Measurements from ENCODE around the gene FFAR4. TPM values are rescaled to one million over a fixed set of nuclear protein-coding genes. Genes with fewer than 3 reads are reported as not detected.

FFAR4 gene
- total and polyA plus RNA-seq, 2 donors (not counting 3 experiments of a cell fraction or from before 2014, with no cell fraction given) = not detected

GRCh38 chr10:93553482-93554315, 12.8 kb upstream of the FFAR4 start:
- Histone ChIP-seq H2AFZ (ENCODE audit: low read depth, low read length) (no peak overlapping the region), H3K79me2 (ENCODE audit: control insufficient read depth, insufficient read depth, low read length) (no peaks in the 10 kb centered on the region), H3K27ac (ENCODE audit: insufficient read depth, low read depth, low read length) (no peak overlapping the region), H3K27me3 (ENCODE audit: control insufficient read depth in 2 of 2, insufficient read depth in 2 of 2, low read length in 2 of 2) (no peaks in the 10 kb centered on the region), H3K36me3 (ENCODE audit: control insufficient read depth in 2 of 2, extremely low read depth in 1 of 2, insufficient read depth in 2 of 2, low read length in 2 of 2) (no peaks in the 10 kb centered on the region), H3K9me3 (replicated peaks; ENCODE audit: control insufficient read depth, insufficient read depth, low read length) (no peaks in the 10 kb centered on the region), H3K9me1 (replicated peaks; ENCODE audit: control insufficient read depth, extremely low read depth, insufficient read depth, low read length) (no peaks in the 10 kb centered on the region), H4K20me1 (replicated peaks; ENCODE audit: control insufficient read depth, extremely low read depth, insufficient read depth, low read length) (no peaks in the 10 kb centered on the region), H3K4me2 (ENCODE audit: insufficient read depth, low read length) (no peak overlapping the region), H3K9ac (replicated peaks; ENCODE audit: extremely low read depth, insufficient read depth, low read length) (no peak overlapping the region), H3K4me1 (ENCODE audit: control insufficient read depth, extremely low read depth, insufficient read depth, low read length) (peaks cover 11% of the 10 kb centered on the region), H3K4me3 (replicated peaks in 1 of 3; ENCODE audit: insufficient read depth in 1 of 3, low read depth in 1 of 3, low read length in 3 of 3) (no peak overlapping the region)
- ChIA-PET CTCF (interaction anchor here (0.7 to 6.0 kb wide), 11 partner anchors 11 to 305 kb away, joined by 3 to 239 read pairs (median 7); partner anchors contain the start of genes CEP55 and FRA10AC1), POLR2A (no interaction called here)
- no peak for TF ChIP-seq POLR2AphosphoS5 (IDR thresholded peaks at IDR 0.05; ENCODE audit: insufficient read depth, low read depth, low read length)
- no peak for TF ChIP-seq CTCF (IDR thresholded peaks at IDR 0.05; ENCODE audit: extremely low read depth in 1 of 2, insufficient read depth in 1 of 2, low read depth in 1 of 2, low read length in 2 of 2)
- no peak for TF ChIP-seq GATA2 (IDR thresholded peaks at IDR 0.05; ENCODE audit: insufficient read depth, insufficient read length, low read depth, low read length)
- no peak for TF ChIP-seq FOS (IDR thresholded peaks at IDR 0.05; ENCODE audit: borderline replicate concordance, insufficient read depth, low read length)
- TF ChIP-seq MYC (IDR thresholded peaks at IDR 0.05; ENCODE audit: low read depth, low read length) = no peak
- no peak for TF ChIP-seq EZH2 (IDR thresholded peaks at IDR 0.05; ENCODE audit: borderline replicate concordance, low read depth, low read length, severe bottlenecking)
- no peak for TF ChIP-seq MAX (IDR thresholded peaks at IDR 0.05; ENCODE audit: insufficient read depth, insufficient read length)
- no peak for TF ChIP-seq POLR2A (IDR thresholded peaks at IDR 0.05; ENCODE audit: low read depth, low read length)
- no peak for TF ChIP-seq JUN (IDR thresholded peaks at IDR 0.05; ENCODE audit: borderline replicate concordance, insufficient read depth, insufficient read length, low read depth)
- no peak for FAIRE-seq
- intact Hi-C loops (cut with micrococcal nuclease) = loop anchor here (2.0 kb wide), 1 partner anchor 367 kb away; no protein-coding TSS in a partner anchor
- no TSS peak for BruUV-seq (replicated peaks)
- DNase-seq (ENCODE audit: low read depth, low spot score) = no peak
- dilution Hi-C loops (cut with MboI; ENCODE audit: extremely low pct_ligation_motif_present, low sequenced_read_pairs) = no loop called here
